Liver (tissue), 9 donors: ENCODE data around the gene KCND2. TPM values are rescaled to one million over a fixed set of nuclear protein-coding genes. Genes with fewer than 3 reads are reported as not detected.

Experiments used
- DNase-seq: peaks from one replicate; pipeline ENCODE4 v3.0.0-alpha.2; 2017; ENCODE audit warnings: low spot score
- H3K27ac ChIP-seq, 2 donors: one replicate each; pipeline ENCODE4 v1.7.0; 2013; ENCODE audit warnings: inconsistent platforms in 2 of 2, low read length in 2 of 2, control low read depth in 1 of 2, low read depth in 1 of 2, mild to moderate bottlenecking in 1 of 2
- H3K27me3 ChIP-seq, 4 donors: one replicate each; pipeline versions ENCODE4 v1.6.1 to v1.7.0; 2013; ENCODE audit warnings: low read length in 3 of 4, inconsistent platforms in 1 of 4, mild to moderate bottlenecking in 1 of 4, moderate library complexity in 1 of 4; ENCODE audit not compliant: control insufficient read depth in 4 of 4, insufficient read depth in 4 of 4
- H3K36me3 ChIP-seq, 4 donors: one replicate each; pipeline versions ENCODE4 v1.6.1 to v1.7.0; 2013; ENCODE audit warnings: low read length in 3 of 4, mild to moderate bottlenecking in 3 of 4, low read depth in 1 of 4, moderate library complexity in 1 of 4; ENCODE audit not compliant: control insufficient read depth in 4 of 4, insufficient read depth in 3 of 4
- H3K4me1 ChIP-seq, 4 donors: one replicate each; pipeline versions ENCODE4 v1.6.1 to v1.7.0; 2013; ENCODE audit warnings: low read length in 3 of 4, mild to moderate bottlenecking in 3 of 4, moderate library complexity in 1 of 4; ENCODE audit not compliant: control insufficient read depth in 4 of 4, insufficient read depth in 4 of 4
- H3K4me3 ChIP-seq, 3 donors: one replicate each; pipeline versions ENCODE4 v1.6.1 to v1.7.0; 2013; ENCODE audit warnings: low read length in 3 of 3, control low read depth in 1 of 3, low read depth in 1 of 3, mild to moderate bottlenecking in 1 of 3
- H3K9ac ChIP-seq, 2 donors: one replicate each; pipeline ENCODE4 v1.7.0; 2013; ENCODE audit warnings: low read length in 2 of 2, mild to moderate bottlenecking in 2 of 2, moderate library complexity in 2 of 2, control low read depth in 1 of 2, low read depth in 1 of 2
- H3K9me3 ChIP-seq, 4 donors: one replicate each; pipeline versions ENCODE4 v1.6.1 to v1.7.0; 2013; ENCODE audit warnings: low read length in 3 of 4; ENCODE audit not compliant: control insufficient read depth in 4 of 4
- FOXA2 ChIP-seq: IDR thresholded peaks from 2 replicates; pipeline ENCODE4 v1.6.1; 2016; ENCODE audit warnings: antibody characterized with exemption
- GABPA ChIP-seq, 2 donors: IDR thresholded peaks in 1 of 2; conservative IDR thresholded peaks in 1 of 2; 2 replicates each; pipeline ENCODE4 v1.6.1; 2016; ENCODE audit warnings: antibody characterized with exemption in 2 of 2, mild to moderate bottlenecking in 1 of 2, moderate library complexity in 1 of 2
- HNF4A ChIP-seq, 2 donors: conservative IDR thresholded peaks; 2 replicates each; pipeline ENCODE4 v1.6.1; 2016; ENCODE audit warnings: antibody characterized with exemption in 2 of 2, mild to moderate bottlenecking in 2 of 2
- HNF4G ChIP-seq: IDR thresholded peaks from 2 replicates; pipeline ENCODE4 v1.6.1; 2016; ENCODE audit warnings: antibody characterized with exemption
- JUND ChIP-seq, 2 donors: IDR thresholded peaks; 2 replicates each; pipeline ENCODE4 v1.6.1; 2016; ENCODE audit warnings: antibody characterized with exemption in 2 of 2
- NR2F2 ChIP-seq: IDR thresholded peaks from 2 replicates; pipeline ENCODE4 v1.6.1; 2016; ENCODE audit warnings: antibody characterized with exemption
- RAD21 ChIP-seq, 2 donors: IDR thresholded peaks; 2 replicates each; pipeline ENCODE4 v1.6.1; 2016; ENCODE audit warnings: antibody characterized with exemption in 2 of 2, mild to moderate bottlenecking in 2 of 2
- RXRA ChIP-seq, 2 donors: IDR thresholded peaks; 2 replicates each; pipeline ENCODE4 v1.6.1; 2017 to 2018; ENCODE audit warnings: antibody characterized with exemption in 2 of 2, mild to moderate bottlenecking in 1 of 2
- SP1 ChIP-seq: IDR thresholded peaks from 2 replicates; pipeline ENCODE4 v1.6.1; 2018; ENCODE audit warnings: antibody characterized with exemption, mild to moderate bottlenecking
- TAF1 ChIP-seq: conservative IDR thresholded peaks from 2 replicates; pipeline ENCODE4 v1.6.1; 2016; ENCODE audit warnings: antibody characterized with exemption, mild to moderate bottlenecking
- WGBS: extraction: QIAGEN DNeasy Blood & Tissue Kit; methylation state at CpG from one replicate; pipeline ENCODE4 v1.1.7; 2013; 5-methylcytosine and 5-hydroxymethylcytosine counted together
- polyA plus RNA-seq, 2 donors: library from polyadenylated mRNA; stranded (reverse) in 1 of 2; unstranded in 1 of 2; fragments of 200-250 nt in 1 of 2; fragments of >200 nt in 1 of 2; fragmentation: Nextera tagmentation in 1 of 2; extraction: Ambion mirVana in 1 of 2; gene quantifications; one replicate each; pipeline versions ENCODE4 v1.2.1 to v1.2.3, GENCODE V29; 2013 to 2015
- total RNA-seq, 2 donors: library from RNA; depleted of rRNA; stranded (reverse); fragments of >200 nt; gene quantifications; one replicate each; pipeline ENCODE4 v1.2.3, GENCODE V29; 2014
- TF ChIP-seq, protein P1 (sequence below): IDR thresholded peaks from 2 replicates; pipeline ENCODE4 v1.6.1; 2016; ENCODE audit warnings: antibody characterized with exemption
- TF ChIP-seq, protein P2 (sequence below): fragments of 150-350 bp; IDR thresholded peaks from 2 replicates; pipeline ENCODE4 v1.5.1; 2017; ENCODE audit warnings: improper control_type of control experiment, low read depth, low read length; ENCODE audit not compliant: missing input control
- TF ChIP-seq, protein P3 (sequence below): IDR thresholded peaks from 2 replicates; pipeline ENCODE4 v1.6.1; 2016; ENCODE audit warnings: antibody characterized with exemption, mild to moderate bottlenecking
- TF ChIP-seq, protein P4 (sequence below): IDR thresholded peaks from 2 replicates; pipeline ENCODE4 v1.6.1; 2016; ENCODE audit warnings: antibody characterized with exemption
- donor health status: healthy.
- donor health status: healthy.
- donor health status: healthy.
- donor health status: healthy.
- donor health status: healthy.

KCND2 gene
- total and polyA plus RNA-seq, 4 donors: 0.02 to 0.22 (median 0.07) TPM

DNA sequence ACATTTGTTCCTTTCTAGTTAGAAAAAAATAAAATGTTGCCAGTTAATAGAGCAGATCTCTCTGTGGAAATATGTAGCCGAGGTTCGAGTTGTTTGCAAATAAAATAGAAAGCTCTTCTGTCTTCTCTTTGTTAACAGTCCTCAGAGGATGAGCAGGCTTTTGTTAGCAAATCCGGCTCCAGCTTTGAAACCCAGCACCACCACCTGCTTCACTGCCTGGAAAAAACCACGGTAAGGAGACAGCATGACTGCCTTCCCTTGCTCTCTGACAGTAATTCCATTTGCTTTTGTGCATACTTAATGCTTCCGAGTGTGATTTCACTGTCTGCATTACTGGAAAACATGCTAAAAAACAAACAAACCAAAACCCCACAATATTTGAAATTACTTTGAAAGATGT, 469.4 kb downstream of the KCND2 start:
- Histone ChIP-seq H3K9ac (no peak overlapping the region), H3K27ac (no peak overlapping the region), H3K4me3 (no peak overlapping the region), H3K27me3 (no peaks in the 10 kb centered on the region), H3K36me3 (no peaks in the 10 kb centered on the region), H3K4me1 (no peaks in the 10 kb centered on the region), H3K9me3 (no peaks in the 10 kb centered on the region)
- WGBS: 66% methylated on average over 5 of the region's 5 CpGs
- DNase-seq: no peak
- no peak for TF ChIP-seq RXRA (IDR thresholded peaks at IDR 0.05)
- no peak for TF ChIP-seq HNF4A (conservative IDR thresholded peaks at IDR 0.05)
- TF ChIP-seq NR2F2: no peak
- TF ChIP-seq TAF1: no peak

DNA sequence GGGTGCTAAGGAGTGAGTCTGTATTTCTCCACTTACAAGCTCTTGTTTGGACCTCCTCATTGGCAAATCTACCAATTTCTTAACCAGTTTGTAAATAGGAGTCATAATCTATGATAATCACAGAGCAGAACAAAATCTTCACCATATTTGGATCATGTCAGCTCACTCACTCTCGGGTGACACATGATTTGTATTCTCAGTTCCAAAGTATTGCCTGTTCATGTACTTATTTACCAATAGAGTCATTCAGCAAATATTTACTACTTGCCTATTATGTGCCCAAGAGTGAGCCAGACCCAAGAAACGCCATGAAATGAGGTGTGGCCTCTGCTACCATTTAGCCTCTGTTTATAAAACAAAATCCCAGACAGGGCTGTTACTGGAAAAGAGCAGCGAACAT, 470.2 kb downstream of the KCND2 start:
- Histone ChIP-seq H3K27me3 (no peaks in the 10 kb centered on the region), H3K4me1 (no peaks in the 10 kb centered on the region), H3K27ac (no peak overlapping the region), H3K4me3 (no peak overlapping the region), H3K9me3 (no peaks in the 10 kb centered on the region), H3K36me3 (no peaks in the 10 kb centered on the region), H3K9ac (no peak overlapping the region)
- 49% methylated on average over 3 of the region's 3 CpGs for WGBS
- DNase-seq: no peak
- no peak for TF ChIP-seq FOXA2
- TF ChIP-seq, protein P1, sequence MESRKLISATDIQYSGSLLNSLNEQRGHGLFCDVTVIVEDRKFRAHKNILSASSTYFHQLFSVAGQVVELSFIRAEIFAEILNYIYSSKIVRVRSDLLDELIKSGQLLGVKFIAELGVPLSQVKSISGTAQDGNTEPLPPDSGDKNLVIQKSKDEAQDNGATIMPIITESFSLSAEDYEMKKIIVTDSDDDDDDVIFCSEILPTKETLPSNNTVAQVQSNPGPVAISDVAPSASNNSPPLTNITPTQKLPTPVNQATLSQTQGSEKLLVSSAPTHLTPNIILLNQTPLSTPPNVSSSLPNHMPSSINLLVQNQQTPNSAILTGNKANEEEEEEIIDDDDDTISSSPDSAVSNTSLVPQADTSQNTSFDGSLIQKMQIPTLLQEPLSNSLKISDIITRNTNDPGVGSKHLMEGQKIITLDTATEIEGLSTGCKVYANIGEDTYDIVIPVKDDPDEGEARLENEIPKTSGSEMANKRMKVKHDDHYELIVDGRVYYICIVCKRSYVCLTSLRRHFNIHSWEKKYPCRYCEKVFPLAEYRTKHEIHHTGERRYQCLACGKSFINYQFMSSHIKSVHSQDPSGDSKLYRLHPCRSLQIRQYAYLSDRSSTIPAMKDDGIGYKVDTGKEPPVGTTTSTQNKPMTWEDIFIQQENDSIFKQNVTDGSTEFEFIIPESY: no peak
- no peak for TF ChIP-seq SP1
- TF ChIP-seq, protein P2, sequence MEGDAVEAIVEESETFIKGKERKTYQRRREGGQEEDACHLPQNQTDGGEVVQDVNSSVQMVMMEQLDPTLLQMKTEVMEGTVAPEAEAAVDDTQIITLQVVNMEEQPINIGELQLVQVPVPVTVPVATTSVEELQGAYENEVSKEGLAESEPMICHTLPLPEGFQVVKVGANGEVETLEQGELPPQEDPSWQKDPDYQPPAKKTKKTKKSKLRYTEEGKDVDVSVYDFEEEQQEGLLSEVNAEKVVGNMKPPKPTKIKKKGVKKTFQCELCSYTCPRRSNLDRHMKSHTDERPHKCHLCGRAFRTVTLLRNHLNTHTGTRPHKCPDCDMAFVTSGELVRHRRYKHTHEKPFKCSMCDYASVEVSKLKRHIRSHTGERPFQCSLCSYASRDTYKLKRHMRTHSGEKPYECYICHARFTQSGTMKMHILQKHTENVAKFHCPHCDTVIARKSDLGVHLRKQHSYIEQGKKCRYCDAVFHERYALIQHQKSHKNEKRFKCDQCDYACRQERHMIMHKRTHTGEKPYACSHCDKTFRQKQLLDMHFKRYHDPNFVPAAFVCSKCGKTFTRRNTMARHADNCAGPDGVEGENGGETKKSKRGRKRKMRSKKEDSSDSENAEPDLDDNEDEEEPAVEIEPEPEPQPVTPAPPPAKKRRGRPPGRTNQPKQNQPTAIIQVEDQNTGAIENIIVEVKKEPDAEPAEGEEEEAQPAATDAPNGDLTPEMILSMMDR: no peak
- TF ChIP-seq RAD21 (IDR thresholded peaks at IDR 0.05): no peak
- TF ChIP-seq, protein P3, sequence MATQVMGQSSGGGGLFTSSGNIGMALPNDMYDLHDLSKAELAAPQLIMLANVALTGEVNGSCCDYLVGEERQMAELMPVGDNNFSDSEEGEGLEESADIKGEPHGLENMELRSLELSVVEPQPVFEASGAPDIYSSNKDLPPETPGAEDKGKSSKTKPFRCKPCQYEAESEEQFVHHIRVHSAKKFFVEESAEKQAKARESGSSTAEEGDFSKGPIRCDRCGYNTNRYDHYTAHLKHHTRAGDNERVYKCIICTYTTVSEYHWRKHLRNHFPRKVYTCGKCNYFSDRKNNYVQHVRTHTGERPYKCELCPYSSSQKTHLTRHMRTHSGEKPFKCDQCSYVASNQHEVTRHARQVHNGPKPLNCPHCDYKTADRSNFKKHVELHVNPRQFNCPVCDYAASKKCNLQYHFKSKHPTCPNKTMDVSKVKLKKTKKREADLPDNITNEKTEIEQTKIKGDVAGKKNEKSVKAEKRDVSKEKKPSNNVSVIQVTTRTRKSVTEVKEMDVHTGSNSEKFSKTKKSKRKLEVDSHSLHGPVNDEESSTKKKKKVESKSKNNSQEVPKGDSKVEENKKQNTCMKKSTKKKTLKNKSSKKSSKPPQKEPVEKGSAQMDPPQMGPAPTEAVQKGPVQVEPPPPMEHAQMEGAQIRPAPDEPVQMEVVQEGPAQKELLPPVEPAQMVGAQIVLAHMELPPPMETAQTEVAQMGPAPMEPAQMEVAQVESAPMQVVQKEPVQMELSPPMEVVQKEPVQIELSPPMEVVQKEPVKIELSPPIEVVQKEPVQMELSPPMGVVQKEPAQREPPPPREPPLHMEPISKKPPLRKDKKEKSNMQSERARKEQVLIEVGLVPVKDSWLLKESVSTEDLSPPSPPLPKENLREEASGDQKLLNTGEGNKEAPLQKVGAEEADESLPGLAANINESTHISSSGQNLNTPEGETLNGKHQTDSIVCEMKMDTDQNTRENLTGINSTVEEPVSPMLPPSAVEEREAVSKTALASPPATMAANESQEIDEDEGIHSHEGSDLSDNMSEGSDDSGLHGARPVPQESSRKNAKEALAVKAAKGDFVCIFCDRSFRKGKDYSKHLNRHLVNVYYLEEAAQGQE: no peak
- TF ChIP-seq HNF4G: no peak
- no peak for TF ChIP-seq JUND (IDR thresholded peaks at IDR 0.05)
- TF ChIP-seq HNF4A (conservative IDR thresholded peaks at IDR 0.05): no peak

DNA sequence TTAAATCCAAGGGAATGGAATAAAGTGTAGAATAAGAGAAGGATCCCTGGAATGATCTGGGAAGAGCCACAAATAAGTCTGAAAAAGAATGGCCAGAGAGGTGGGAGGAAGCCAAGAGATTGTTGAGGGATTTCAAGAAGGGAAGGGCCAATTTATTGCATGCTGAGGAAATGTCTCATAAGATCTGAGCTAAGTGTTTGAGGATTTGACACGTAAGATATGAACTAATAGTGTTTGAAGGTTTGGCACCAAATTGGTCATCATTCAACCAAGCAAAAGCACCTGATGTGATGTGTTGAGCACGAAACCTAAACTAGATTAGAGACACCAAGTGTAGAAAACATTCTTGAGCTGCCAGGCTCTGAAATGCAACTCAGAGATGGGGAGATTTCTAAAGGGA, 487.1 kb downstream of the KCND2 start:
- TF ChIP-seq, protein P3: no peak
- TF ChIP-seq RAD21 (IDR thresholded peaks at IDR 0.05) (no peak), TAF1 (no peak), GABPA (IDR thresholded peaks at IDR 0.05 in 1 of 2, conservative IDR thresholded peaks at IDR 0.05 in 1 of 2) (no peak), HNF4G (no peak), FOXA2 (no peak)
- TF ChIP-seq, protein P4, sequence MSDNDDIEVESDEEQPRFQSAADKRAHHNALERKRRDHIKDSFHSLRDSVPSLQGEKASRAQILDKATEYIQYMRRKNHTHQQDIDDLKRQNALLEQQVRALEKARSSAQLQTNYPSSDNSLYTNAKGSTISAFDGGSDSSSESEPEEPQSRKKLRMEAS: no peak
- TF ChIP-seq, protein P2: no peak
- no peak overlapping the region for H3K4me3 ChIP-seq
- H3K9me3 ChIP-seq: no peaks in the 10 kb centered on the region
- no peak overlapping the region for H3K9ac ChIP-seq
- H3K27me3 ChIP-seq: no peaks in the 10 kb centered on the region
- no peak overlapping the region for H3K27ac ChIP-seq
- WGBS: 69% methylated on average over 2 of the region's 2 CpGs
- no peaks in the 10 kb centered on the region for H3K36me3 ChIP-seq
- H3K4me1 ChIP-seq: no peaks in the 10 kb centered on the region
- no peak for DNase-seq
